ENCODE data around the gene XAF1.

DNA sequence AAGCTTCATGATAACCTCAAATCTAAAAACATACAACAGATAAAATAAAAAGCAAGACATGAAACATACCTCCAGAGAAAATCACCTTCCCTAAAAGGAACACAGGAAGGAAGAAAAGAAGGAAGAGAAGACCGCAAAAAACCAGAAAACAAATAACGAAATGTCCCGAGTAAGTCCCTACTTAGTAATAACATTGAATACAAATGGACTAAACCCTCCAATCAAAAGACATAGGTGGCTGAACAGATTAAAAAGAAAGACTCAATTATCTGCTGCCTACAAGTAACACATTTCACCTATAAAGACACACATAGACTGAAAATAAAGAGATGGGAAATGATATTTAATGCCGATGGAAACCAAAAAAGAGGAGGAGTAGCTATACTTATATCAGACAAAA is 26.4 kb downstream of the XAF1 start:
- TF ChIP-seq TAF1 (IDR thresholded peaks at IDR 0.05; ENCODE audit: low read depth, low read length): no peak
- no peak for TF ChIP-seq POLR2A (IDR thresholded peaks at IDR 0.05; ENCODE audit: low read depth, low read length)
- no peak for TF ChIP-seq POLR2AphosphoS5 (IDR thresholded peaks at IDR 0.05; ENCODE audit: low read depth, low read length)
- TF ChIP-seq PAX5 (IDR thresholded peaks at IDR 0.05; ENCODE audit: insufficient read depth, low read length, severe bottlenecking): no peak
- no peak for TF ChIP-seq SPI1 (IDR thresholded peaks at IDR 0.05; ENCODE audit: low read depth, low read length)
- no peak for TF ChIP-seq POU2F2 (IDR thresholded peaks at IDR 0.05; ENCODE audit: low read depth, low read length)

Measured in GM12891 (cell line).